ENCODE measurements around the gene SP2.
"Not testable (repeated sequence)": the region's sequence is repeated elsewhere in the genome, so short reads cannot be mapped to it uniquely, and the experiment has no call there.

SP2 gene

GRCh38 chr17:47894498-47895346 lies 1.3 kb upstream of the SP2 start:
- no peak for DNase-seq

- peak; percentile 75 for DNase-seq
Measured at GRCh38 chr17:47895347-47895855, 635 bp upstream of the SP2 start.

GRCh38 chr17:47896672-47897490 lies 845 bp downstream of the SP2 start:
- no peak for DNase-seq

- no peak for DNase-seq
Measured at GRCh38 chr17:47897561-47897960, 1.5 kb downstream of the SP2 start.

GRCh38 chr17:47898241-47898640 lies 2.2 kb downstream of the SP2 start:
- DNase-seq = no peak

- no peak for DNase-seq
Measured at GRCh38 chr17:47899643-47900042, 3.6 kb downstream of the SP2 start.

GRCh38 chr17:47901423-47901822 lies 5.4 kb downstream of the SP2 start:
- DNase-seq = no peak

GRCh38 chr17:47902039-47902744 lies 6.2 kb downstream of the SP2 start:
- no peak for DNase-seq

- no peak for DNase-seq
Measured at GRCh38 chr17:47905221-47905733, 9.2 kb downstream of the SP2 start.

GRCh38 chr17:47906443-47906842 lies 10.4 kb downstream of the SP2 start:
- no peak for DNase-seq

- DNase-seq = no peak
Measured at GRCh38 chr17:47907932-47908562, 12.0 kb downstream of the SP2 start.

- DNase-seq = no peak
Measured at GRCh38 chr17:47913050-47913449, 17.0 kb downstream of the SP2 start.

GRCh38 chr17:47914306-47914948 lies 18.4 kb downstream of the SP2 start:
- no peak for DNase-seq

- DNase-seq = no peak
Measured at GRCh38 chr17:47915776-47916398, 19.9 kb downstream of the SP2 start.

- DNase-seq = no peak
Measured at GRCh38 chr17:47916489-47917208, 20.6 kb downstream of the SP2 start.

- DNase-seq = no peak
Measured at GRCh38 chr17:47917581-47917980, 21.5 kb downstream of the SP2 start.

- no peak for DNase-seq
Measured at GRCh38 chr17:47918006-47918405, 22.0 kb downstream of the SP2 start.

- DNase-seq = no peak
Measured at GRCh38 chr17:47918991-47919390, 23.0 kb downstream of the SP2 start.

GRCh38 chr17:47919889-47920288 lies 23.9 kb downstream of the SP2 start:
- not testable (repeated sequence) for DNase-seq

- DNase-seq = no peak
Measured at GRCh38 chr17:47924785-47925677, 29.0 kb downstream of the SP2 start.

Measured in islet precursor cell (in vitro differentiated cells).